Measurements from ENCODE around the gene BANF1. TPM values are rescaled to one million over a fixed set of nuclear protein-coding genes. Genes with fewer than 3 reads are reported as not detected.
A peak's percentile ranks its signal among the peaks of the same experiment; 100 is the strongest.

The BANF1 gene
- total and polyA plus RNA-seq, 12 donors: 196 to 381 (median 215) TPM

DNA sequence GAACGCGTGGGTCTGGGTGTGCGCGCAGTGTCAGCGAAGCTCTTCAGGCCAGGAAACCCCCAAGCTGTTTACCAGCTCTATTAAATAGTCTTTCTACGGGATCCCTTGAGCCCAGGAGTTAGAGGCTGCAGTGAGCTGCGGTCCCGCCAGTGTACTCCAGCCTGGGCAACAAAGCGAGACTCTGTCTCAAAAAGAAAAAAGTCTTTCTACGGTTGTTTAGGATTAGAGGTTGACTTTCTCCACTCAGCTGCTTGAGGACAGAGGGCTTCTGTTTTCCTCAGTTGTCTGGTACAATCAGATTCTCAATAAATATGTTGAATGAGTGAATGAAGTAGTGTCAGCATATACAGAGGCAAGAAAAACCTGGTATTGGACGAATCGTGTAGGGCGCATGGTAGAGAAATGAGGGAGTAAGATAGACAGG is 40.1 kb upstream of the BANF1 start:
- Histone ChIP-seq H3K27me3 (no peaks in the 10 kb centered on the region), H3K36me3 (peaks cover 4 to 40% (median 31%) of the 10 kb centered on the region in 9 donors), H3K4me1 (peaks cover 6 to 34% (median 27%) of the 10 kb centered on the region in 9 donors), H3K27ac (peak overlapping the region in 9 of 10 donors; percentile 86 to 98 (median 93)), H3K9me3 (no peaks in the 10 kb centered on the region), H3K4me3 (peak overlapping the region; percentile 80 to 100 (median 92))
- intact Hi-C loops (cut with DNase I): loop anchor here in 7 of 10 donors (5.0 kb wide), 5 partner anchors 35 to 75 kb away; partner anchors contain the start of genes FIBP (in 6 of the 7), BANF1 (in 3 of the 7), EIF1AD (in 3 of the 7) and C11orf68 (in 2 of the 7)
- ATAC-seq (no peak), DNase-seq (no peak)
- WGBS, 2 donors: 4 to 8% methylated on average over 8 to 13 of the region's 13 CpGs
- no peak for TF ChIP-seq CTCF (IDR thresholded peaks at IDR 0.05)

- Histone ChIP-seq H3K9me3 (no peaks in the 10 kb centered on the region), H3K4me1 (peaks cover 6 to 34% (median 27%) of the 10 kb centered on the region in 9 donors), H3K4me3 (no peak overlapping the region), H3K36me3 (peaks cover 9 to 67% (median 57%) of the 10 kb centered on the region in 9 donors), H3K27ac (no peak overlapping the region), H3K27me3 (no peaks in the 10 kb centered on the region)
- intact Hi-C loops (cut with DNase I): loop anchor here in 7 of 10 donors (5.0 kb wide), 5 partner anchors 32 to 78 kb away; partner anchors contain the start of genes FIBP (in 6 of the 7), BANF1 (in 3 of the 7), EIF1AD (in 3 of the 7) and C11orf68 (in 2 of the 7)
- ATAC-seq (no peak), DNase-seq (no peak)
- TF ChIP-seq CTCF (IDR thresholded peaks at IDR 0.05): no peak
- WGBS, 2 donors: 81 to 90% methylated on average over 10 of the region's 10 CpGs
These were observed 37.4 kb upstream of the BANF1 start for GRCh38 chr11:65964906-65965305.

DNA sequence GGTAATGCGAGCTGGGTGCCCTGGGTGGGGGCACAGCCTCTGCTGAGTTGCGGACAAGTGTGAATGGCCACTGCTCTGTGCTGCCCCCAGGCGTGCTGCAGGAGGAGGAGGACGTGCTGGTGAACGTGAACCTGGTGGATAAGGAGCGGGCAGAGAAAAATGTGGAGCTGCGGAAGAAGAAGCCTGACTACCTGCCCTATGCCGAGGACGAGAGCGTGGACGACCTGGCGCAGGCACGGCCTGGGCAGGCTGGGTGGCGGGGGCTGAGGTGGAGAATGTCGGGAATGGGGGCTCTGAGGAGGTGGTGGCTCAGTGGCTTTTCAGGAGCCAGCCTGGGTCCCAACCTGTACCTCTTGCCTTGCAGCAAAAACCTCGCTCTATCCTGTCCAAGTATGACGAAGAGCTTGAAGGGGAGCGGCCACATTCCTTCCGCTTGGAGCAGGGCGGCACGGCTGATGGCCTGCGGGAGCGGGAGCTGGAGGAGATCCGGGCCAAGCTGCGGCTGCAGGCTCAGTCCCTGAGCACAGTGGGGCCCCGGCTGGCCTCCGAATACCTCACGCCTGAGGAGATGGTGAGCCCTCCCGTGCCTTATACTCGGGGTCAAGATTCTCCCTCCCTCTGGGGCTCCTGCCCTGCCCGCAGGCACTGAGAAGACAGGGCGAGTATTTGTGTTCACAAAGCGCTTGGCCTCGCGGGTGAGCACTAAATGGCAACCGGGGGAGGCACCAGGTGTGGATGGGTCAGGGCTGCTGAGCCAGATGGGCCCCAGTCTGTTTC is 36.1 kb upstream of the BANF1 start:
- no peak overlapping the region for H3K4me3 ChIP-seq
- no peak for TF ChIP-seq CTCF (IDR thresholded peaks at IDR 0.05)
- no peak for ATAC-seq
- H3K27ac ChIP-seq: no peak overlapping the region
- DNase-seq: no peak
- H3K4me1 ChIP-seq: peaks cover 6 to 27% (median 22%) of the 10 kb centered on the region in 9 donors
- H3K9me3 ChIP-seq: no peaks in the 10 kb centered on the region
- intact Hi-C loops (cut with DNase I): no loop called here
- H3K27me3 ChIP-seq: no peaks in the 10 kb centered on the region
- 95% methylated on average over 36 of the region's 36 CpGs for WGBS, 2 donors
- peaks cover 9 to 73% (median 57%) of the 10 kb centered on the region in 9 donors for H3K36me3 ChIP-seq

DNA sequence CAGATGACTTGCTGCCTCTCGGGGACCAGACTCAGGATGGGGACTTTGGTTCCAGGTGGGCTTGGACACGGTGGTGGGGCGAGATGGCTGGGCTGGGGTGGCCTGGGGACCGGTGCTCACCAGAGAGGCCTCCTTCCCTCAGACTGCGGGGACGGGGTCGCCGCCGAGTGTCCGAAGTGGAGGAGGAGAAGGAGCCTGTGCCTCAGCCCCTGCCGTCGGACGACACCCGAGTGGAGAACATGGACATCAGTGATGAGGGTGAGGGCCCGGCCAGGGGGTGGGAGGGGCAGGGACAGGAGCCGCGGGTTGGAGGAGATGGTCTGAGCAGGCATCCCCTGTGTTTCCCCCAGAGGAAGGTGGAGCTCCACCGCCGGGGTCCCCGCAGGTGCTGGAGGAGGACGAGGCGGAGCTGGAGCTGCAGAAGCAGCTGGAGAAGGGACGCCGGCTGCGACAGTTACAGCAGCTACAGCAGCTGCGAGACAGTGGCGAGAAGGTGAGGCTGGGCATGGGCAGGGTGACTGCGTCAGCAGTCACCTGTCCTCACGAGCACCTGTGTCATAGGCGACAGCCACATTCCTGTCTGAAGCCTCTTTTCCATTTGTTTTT is 34.9 kb upstream of the BANF1 start:
- DNase-seq: no peak
- intact Hi-C loops (cut with DNase I): no loop called here

More for the DNA sequence above, 34.9 kb upstream of the BANF1 start:
- Histone ChIP-seq H3K9me3 (no peaks in the 10 kb centered on the region), H3K27ac (no peak overlapping the region), H3K27me3 (no peaks in the 10 kb centered on the region), H3K4me3 (no peak overlapping the region), H3K4me1 (peaks cover 6 to 22% (median 19%) of the 10 kb centered on the region in 9 donors), H3K36me3 (peaks cover 9 to 82% (median 57%) of the 10 kb centered on the region in 9 donors)
- 94% methylated on average over 30 of the region's 30 CpGs for WGBS, 2 donors
- ATAC-seq: no peak
- no peak for TF ChIP-seq CTCF (IDR thresholded peaks at IDR 0.05)

Data from heart right ventricle (tissue), 16 donors.